HEK293 (cell line): ENCODE data around the gene CLEC4F.

Experiments used
- ATF2 ChIP-seq: fragments of 450-650 bp; formaldehyde crosslinking; IDR thresholded peaks from 2 replicates; pipeline ENCODE4 v1.5.1; 2016; ENCODE audit warnings: missing biosample characterization, missing genetic modification characterization, low read depth
- CTCF ChIP-seq: fragments of 450-650 bp; formaldehyde crosslinking; IDR thresholded peaks from 2 replicates; pipeline ENCODE4 v1.5.1; 2016; ENCODE audit warnings: missing biosample characterization, missing genetic modification characterization
- GLI2 ChIP-seq: fragments of 450-650 bp; formaldehyde crosslinking; IDR thresholded peaks from 2 replicates; pipeline ENCODE4; 2017; ENCODE audit warnings: missing biosample characterization, missing genetic modification characterization, low read depth, borderline replicate concordance
- KLF10 ChIP-seq: fragments of 450-650 bp; IDR thresholded peaks from 2 replicates; pipeline ENCODE4 v1.5.1; 2018; ENCODE audit warnings: missing biosample characterization, mild to moderate bottlenecking, missing genetic modification characterization
- MYNN ChIP-seq: fragments of 450-650 bp; formaldehyde crosslinking; IDR thresholded peaks from 2 replicates; pipeline ENCODE4 v1.5.1; 2016; ENCODE audit warnings: missing biosample characterization, missing genetic modification characterization, borderline replicate concordance
- TCF7L2 ChIP-seq: IDR thresholded peaks from 2 replicates; pipeline ENCODE4 v1.6.1; 2011; ENCODE audit warnings: low read depth, mild to moderate bottlenecking, inconsistent platforms, low read length, moderate library complexity, borderline replicate concordance
- ZBTB1 ChIP-seq: fragments of 450-650 bp; formaldehyde crosslinking; IDR thresholded peaks from 2 replicates; pipeline ENCODE4 v1.5.1; 2016; ENCODE audit warnings: missing biosample characterization, missing genetic modification characterization
- ZNF423 ChIP-seq: fragments of 450-650 bp; formaldehyde crosslinking; IDR thresholded peaks from 2 replicates; pipeline ENCODE4 v1.5.1; 2016; ENCODE audit warnings: missing biosample characterization, missing genetic modification characterization
- ZNF544 ChIP-seq: fragments of 450-650 bp; formaldehyde crosslinking; IDR thresholded peaks from 2 replicates; pipeline ENCODE4 v1.5.0; 2017; ENCODE audit warnings: missing biosample characterization, missing genetic modification characterization
- ZNF549 ChIP-seq: fragments of 450-650 bp; IDR thresholded peaks from 2 replicates; pipeline ENCODE4 v1.5.1; 2018; ENCODE audit warnings: missing biosample characterization, missing genetic modification characterization, mild to moderate bottlenecking, inconsistent platforms, moderate library complexity
- ZNF639 ChIP-seq: fragments of 450-650 bp; formaldehyde crosslinking; IDR thresholded peaks from 2 replicates; pipeline ENCODE4 v1.5.1; 2016; ENCODE audit warnings: missing biosample characterization, missing genetic modification characterization
- ZNF747 ChIP-seq: fragments of 450-650 bp; formaldehyde crosslinking; IDR thresholded peaks from 2 replicates; pipeline ENCODE4 v1.5.1; 2016; ENCODE audit warnings: missing biosample characterization, missing genetic modification characterization

GRCh38 chr2:70789304-70790135, 30.9 kb downstream of the CLEC4F start:
- TF ChIP-seq ZNF544 (no peak), ZNF639 (tag by site-specific recombination) (no peak), ZBTB1 (no peak), MYNN (tag by site-specific recombination) (no peak), CTCF (tag by site-specific recombination) (peak; percentile 84), TCF7L2 (no peak), ZNF549 (no peak), GLI2 (tag by site-specific recombination) (no peak), ZNF423 (tag by site-specific recombination) (no peak), ZNF747 (tag by site-specific recombination) (no peak), KLF10 (no peak), ATF2 (tag by site-specific recombination) (no peak)
